ENCODE data around the gene DIABLO. TPM values are rescaled to one million over a fixed set of nuclear protein-coding genes. Genes with fewer than 3 reads are reported as not detected.

DIABLO gene
- total RNA-seq, result 49.3 and 62.8 TPM in 2 replicates

DNA sequence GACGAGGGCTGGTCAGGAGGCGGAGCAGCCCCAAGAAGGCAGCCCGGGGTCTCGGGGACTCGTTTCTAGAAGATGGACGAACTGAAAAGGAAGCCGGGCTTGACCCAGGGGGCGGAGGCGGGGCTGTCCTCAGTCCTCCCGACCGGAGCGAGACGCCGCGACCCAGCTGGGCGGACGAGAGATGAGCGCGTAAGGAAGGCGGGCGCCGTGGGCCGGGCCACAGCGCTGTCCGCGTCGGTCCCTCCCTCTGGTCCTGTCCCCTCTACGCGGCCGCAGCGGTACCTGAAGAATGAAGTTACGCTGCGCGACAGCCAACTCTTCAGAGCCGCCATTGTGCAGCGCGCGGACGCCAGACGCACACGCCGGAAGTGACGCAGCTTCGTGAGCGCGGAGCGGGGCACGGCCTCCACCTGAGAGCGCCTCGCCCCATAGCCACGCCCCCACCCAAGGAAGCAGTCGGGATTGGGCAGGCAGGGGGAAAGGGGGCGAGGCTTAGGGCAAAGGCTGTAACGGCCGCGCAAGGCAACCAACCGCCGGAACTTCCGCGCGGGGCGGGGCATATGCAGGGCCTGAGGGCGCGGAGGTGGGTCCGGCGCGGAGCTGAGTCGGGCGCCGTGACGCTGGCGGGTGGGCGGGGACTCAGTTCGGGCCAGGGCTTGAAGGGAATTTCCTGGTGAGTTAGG, at the start of gene DIABLO:
DIABLO (minus strand) TSS at position 370 of the 683 bp plus-strand sequence; CDS start at position 332, 38 bp downstream.

DNA sequence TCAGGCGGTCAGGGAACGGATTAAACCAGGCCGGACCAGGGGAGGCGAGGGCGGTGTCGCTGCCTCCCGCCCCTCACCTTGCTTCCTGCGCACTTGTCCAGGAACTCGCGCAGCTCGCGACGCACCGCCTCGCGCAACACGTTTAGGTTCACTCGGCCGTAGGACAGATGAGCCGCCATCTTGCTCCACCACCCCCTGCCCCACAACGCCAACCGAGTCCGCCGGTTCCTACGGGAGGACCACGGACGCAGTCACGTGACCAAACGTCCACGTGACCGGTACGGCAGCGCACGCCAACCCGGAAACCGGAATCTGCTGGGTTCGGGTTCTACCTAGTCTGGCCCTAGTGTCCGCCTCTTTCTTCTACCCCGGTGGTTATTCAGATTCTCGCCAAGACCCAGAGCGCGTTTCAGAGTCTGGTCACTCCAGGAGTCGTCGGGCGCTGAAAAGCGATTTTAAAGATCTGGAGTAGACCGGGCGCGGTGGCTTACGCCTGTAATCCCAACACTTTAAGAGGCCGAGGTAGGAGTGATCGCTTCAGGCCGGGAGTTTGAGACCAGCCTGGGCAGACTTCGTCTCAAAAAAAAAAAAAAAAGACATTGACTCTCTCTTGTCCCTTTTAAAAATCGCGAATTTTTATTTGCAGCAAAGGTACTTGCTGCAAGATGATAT, 40.5 kb upstream of the DIABLO start, which contains the start of gene VPS33A:
VPS33A (minus strand) TSS at position 265 of the 672 bp plus-strand sequence; CDS start at position 179, 86 bp downstream.

DNA sequence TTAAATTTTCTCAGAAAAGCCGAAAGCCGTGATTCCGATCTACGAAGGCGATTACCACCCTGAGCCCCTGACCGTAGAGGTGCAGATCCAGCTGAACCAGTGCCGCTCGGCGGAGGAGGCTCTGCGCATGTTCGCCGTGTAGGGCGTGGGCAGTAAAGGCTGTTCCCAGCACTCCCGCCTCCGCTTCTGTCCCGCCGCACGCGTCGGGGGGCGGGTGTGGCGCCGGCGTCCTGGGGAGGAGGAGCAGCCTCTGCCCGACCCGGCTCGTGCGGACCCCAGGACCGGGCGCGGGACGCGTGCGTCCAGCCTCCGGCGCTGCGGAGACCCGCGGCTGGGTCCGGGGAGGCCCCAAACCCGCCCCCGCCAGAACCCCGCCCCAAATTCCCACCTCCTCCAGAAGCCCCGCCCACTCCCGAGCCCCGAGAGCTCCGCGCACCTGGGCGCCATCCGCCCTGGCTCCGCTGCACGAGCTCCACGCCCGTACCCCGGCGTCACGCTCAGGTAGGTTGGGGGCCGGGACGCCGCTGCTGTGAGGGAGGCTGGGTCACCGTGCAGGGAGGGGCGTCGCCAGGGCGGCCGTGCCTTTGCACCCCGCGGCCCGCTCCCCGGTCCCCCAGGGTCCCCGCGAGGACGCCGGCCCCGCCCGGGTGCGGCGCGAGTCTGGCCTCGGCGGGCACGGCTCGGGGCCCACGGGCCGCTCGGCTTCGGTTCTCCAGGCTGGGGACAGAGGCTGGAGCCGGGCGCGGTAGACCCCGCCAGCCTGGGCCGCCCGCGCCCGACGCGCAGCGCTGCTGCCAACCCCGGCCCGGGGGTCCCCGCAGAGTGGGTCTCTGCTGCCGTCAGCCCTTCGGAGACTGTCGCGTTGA, 22.3 kb downstream of the DIABLO start, which contains the start of gene B3GNT4:
B3GNT4 (plus strand) TSS at position 409 of the 866 bp plus-strand sequence. CDS start 910 bp downstream, outside the sequence.

DNA sequence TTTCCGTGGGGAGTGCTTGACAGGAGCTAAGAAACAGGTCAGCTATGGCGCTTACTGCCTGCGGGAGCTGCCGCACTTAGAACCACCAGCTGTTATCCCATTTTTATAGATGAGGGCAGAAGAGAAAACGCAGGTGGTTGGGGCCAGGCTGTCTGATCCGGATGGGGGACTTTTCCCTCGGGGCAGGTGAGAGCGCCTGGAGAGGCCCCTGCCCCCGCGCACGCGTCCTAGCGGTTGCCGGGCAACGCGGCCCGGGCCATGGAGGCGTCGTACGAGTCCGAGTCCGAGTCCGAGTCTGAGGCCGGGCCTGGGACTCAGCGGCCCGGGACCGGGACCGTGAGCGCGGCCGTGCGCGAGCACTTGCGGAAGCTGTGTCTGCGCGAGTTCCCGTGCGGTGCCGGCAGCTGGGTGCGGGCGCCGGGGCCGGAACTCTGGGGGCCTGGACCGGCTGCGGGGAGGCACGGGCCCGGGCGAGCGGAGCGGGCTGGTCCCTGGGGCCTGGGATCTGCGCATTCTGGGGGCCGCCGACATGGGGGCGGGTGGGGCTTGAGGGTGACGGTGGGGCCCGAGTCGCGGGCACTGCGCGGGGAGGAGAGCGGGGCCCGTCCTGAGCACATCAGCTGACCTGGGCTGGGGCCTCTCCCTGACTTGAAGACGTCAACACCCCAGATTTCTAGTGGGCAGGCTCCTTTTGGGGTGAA, 42.8 kb downstream of the DIABLO start, which contains the start of gene LRRC43:
LRRC43 (plus strand) TSS at position 237 of the 701 bp plus-strand sequence; CDS start at position 259, 22 bp downstream.

GRCh38 chr12:122174155-122174845, 51.6 kb downstream of the DIABLO start, which contains the start of gene IL31:
IL31 (minus strand) TSS chr12:122174221; CDS start chr12:122174172, 49 bp downstream.

Small RNA genes within 50 kb of the gene (small RNA-seq; reads per million reads assigned to genes)
- gene DIABLO, result 0.84 reads per million, percentile 12 among the genes with 10 or more reads in this experiment

Other genes with a start within 250 kb of the DIABLO start
- 7.0 and 10.6 TPM in 2 replicates for gene BCL7A, start 204.2 kb downstream of the DIABLO start, total RNA-seq
- gene MLXIP, start 147.3 kb downstream of the DIABLO start, total RNA-seq, result 28.8 and 32.8 TPM in 2 replicates
- gene IL31, start 51.8 kb downstream of the DIABLO start, total RNA-seq, result not detected in 2 replicates
- gene LRRC43, start 42.9 kb downstream of the DIABLO start, total RNA-seq, result 0.57 and 2.0 TPM in 2 replicates
- not detected in 2 replicates for gene B3GNT4, start 22.3 kb downstream of the DIABLO start, total RNA-seq
- gene VPS33A, start 40.4 kb upstream of the DIABLO start, total RNA-seq, result 22.5 and 23.8 TPM in 2 replicates
- gene CLIP1, start 196.6 kb upstream of the DIABLO start, total RNA-seq, result 70.4 and 86.7 TPM in 2 replicates